ENCODE data around the gene NPLOC4. TPM values are rescaled to one million over a fixed set of nuclear protein-coding genes. Genes with fewer than 3 reads are reported as not detected.
A peak's percentile ranks its signal among the peaks of the same experiment; 100 is the strongest.

Gene NPLOC4
- total RNA-seq, 6 donors from 2014 or later, result 59.9 to 373 (median 87.4) TPM

- Histone ChIP-seq H3K27me3 (no peaks in the 10 kb centered on the region), H3K4me1 (peaks cover 32 to 65% (median 49%) of the 10 kb centered on the region in 4 donors), H3K9me3 (no peaks in the 10 kb centered on the region), H3K4me3 (peak overlapping the region; percentile 69 to 92 (median 82)), H3K27ac (peak overlapping the region; percentile 92 to 100 (median 98)), H3K36me3 (peaks cover 8 to 41% (median 24%) of the 10 kb centered on the region in 4 donors)
- ATAC-seq (ENCODE audit: low FRiP score in 2 of 2) (no peak), DNase-seq (peak in 1 of 2 donors; percentile 85)
- TF ChIP-seq POLR2A (IDR thresholded peaks at IDR 0.05), result no peak
- no peak for TF ChIP-seq POLR2AphosphoS5 (IDR thresholded peaks at IDR 0.05)
- TF ChIP-seq EP300 (IDR thresholded peaks at IDR 0.05), result no peak
- WGBS, 2 donors, result 0 to 3% methylated on average over 7 to 26 of the region's 62 CpGs
These were observed 124.9 kb downstream of the NPLOC4 start for GRCh38 chr17:81511804-81512561.

- Histone ChIP-seq H3K36me3 (peaks cover 8 to 41% (median 24%) of the 10 kb centered on the region in 4 donors), H3K27me3 (no peaks in the 10 kb centered on the region), H3K27ac (peak overlapping the region; percentile 92 to 100 (median 98)), H3K4me1 (peaks cover 27 to 60% (median 44%) of the 10 kb centered on the region in 4 donors), H3K9me3 (no peaks in the 10 kb centered on the region), H3K4me3 (peak overlapping the region; percentile 69 to 92 (median 82))
- TF ChIP-seq EP300 (IDR thresholded peaks at IDR 0.05), result no peak
- TF ChIP-seq POLR2A (IDR thresholded peaks at IDR 0.05), result no peak
- TF ChIP-seq CTCF (IDR thresholded peaks at IDR 0.05), result no peak
- TF ChIP-seq POLR2AphosphoS5 (IDR thresholded peaks at IDR 0.05), result no peak
- ATAC-seq (ENCODE audit: low FRiP score in 2 of 2), result no peak
- no peak for DNase-seq
- 0 to 3% methylated on average over 7 to 9 of the region's 9 CpGs for WGBS, 2 donors
These were observed 125.4 kb downstream of the NPLOC4 start for GRCh38 chr17:81511554-81511803.

- Histone ChIP-seq H3K27me3 (no peaks in the 10 kb centered on the region), H3K4me3 (peak overlapping the region; percentile 69 to 92 (median 82)), H3K9me3 (no peaks in the 10 kb centered on the region), H3K36me3 (peaks cover 8 to 41% (median 24%) of the 10 kb centered on the region in 4 donors), H3K27ac (peak overlapping the region; percentile 92 to 100 (median 98)), H3K4me1 (peaks cover 22 to 55% (median 39%) of the 10 kb centered on the region in 4 donors)
- peak in 1 of 2 donors; percentile 82 for DNase-seq
- ATAC-seq (ENCODE audit: low FRiP score in 2 of 2), result no peak
- 0 to 2% methylated on average over 11 to 43 of the region's 48 CpGs for WGBS, 2 donors
- TF ChIP-seq POLR2AphosphoS5 (IDR thresholded peaks at IDR 0.05), result peak in 1 of 2 donors; percentile 6
- no peak for TF ChIP-seq EP300 (IDR thresholded peaks at IDR 0.05)
- TF ChIP-seq CTCF (IDR thresholded peaks at IDR 0.05), result no peak
- peak in 1 of 4 donors; percentile 9 for TF ChIP-seq POLR2A (IDR thresholded peaks at IDR 0.05)
These were observed 125.9 kb downstream of the NPLOC4 start for GRCh38 chr17:81510785-81511553.

- H3K4me3 ChIP-seq, result peak overlapping the region; percentile 69 to 92 (median 82)
- H3K27ac ChIP-seq, result peak overlapping the region; percentile 13 to 100 (median 95)
- DNase-seq, result no peak
- H3K27me3 ChIP-seq, result no peaks in the 10 kb centered on the region
- H3K4me1 ChIP-seq, result peaks cover 17 to 47% (median 32%) of the 10 kb centered on the region in 4 donors
- no peaks in the 10 kb centered on the region for H3K9me3 ChIP-seq
- WGBS, 2 donors, result 4 to 8% methylated on average over 20 to 22 of the region's 22 CpGs
- H3K36me3 ChIP-seq, result peaks cover 8 to 41% (median 24%) of the 10 kb centered on the region in 4 donors
- TF ChIP-seq EP300 (IDR thresholded peaks at IDR 0.05) (no peak), POLR2AphosphoS5 (IDR thresholded peaks at IDR 0.05) (peak in 1 of 2 donors; percentile 21)
- ATAC-seq (ENCODE audit: low FRiP score in 2 of 2), result no peak
These were observed 126.7 kb downstream of the NPLOC4 start for GRCh38 chr17:81509972-81510784.

- Histone ChIP-seq H3K9me3 (no peaks in the 10 kb centered on the region), H3K36me3 (peaks cover 8 to 41% (median 24%) of the 10 kb centered on the region in 4 donors), H3K4me1 (peaks cover 17 to 46% (median 30%) of the 10 kb centered on the region in 4 donors), H3K27me3 (no peaks in the 10 kb centered on the region), H3K4me3 (peak overlapping the region; percentile 69 to 92 (median 82)), H3K27ac (peak overlapping the region; percentile 41 to 100 (median 95))
- ATAC-seq (ENCODE audit: low FRiP score in 2 of 2) (no peak), DNase-seq (no peak)
- TF ChIP-seq POLR2A (IDR thresholded peaks at IDR 0.05), result no peak
- no peak for TF ChIP-seq POLR2AphosphoS5 (IDR thresholded peaks at IDR 0.05)
- TF ChIP-seq CTCF (IDR thresholded peaks at IDR 0.05), result no peak
- TF ChIP-seq EP300 (IDR thresholded peaks at IDR 0.05), result no peak
- WGBS, 2 donors, result 24% methylated on average over 12 of the region's 12 CpGs
These were observed 127.5 kb downstream of the NPLOC4 start for GRCh38 chr17:81509207-81509971.
